ENCODE measurements around the gene ZNF750.
"Not testable (repeated sequence)": the region's sequence is repeated elsewhere in the genome, so short reads cannot be mapped to it uniquely, and the experiment has no call there.

Gene ZNF750

GRCh38 chr17:82790391-82790790, 49.4 kb downstream of the ZNF750 start:
- H3K4me3 ChIP-seq (ENCODE audit: control insufficient read depth, low read depth, low read length), result no peak overlapping the region
- TF ChIP-seq CTCF (IDR thresholded peaks at IDR 0.05; ENCODE audit: control insufficient read depth, insufficient read depth, low read depth, low read length, missing control alignments), result no peak

DNA sequence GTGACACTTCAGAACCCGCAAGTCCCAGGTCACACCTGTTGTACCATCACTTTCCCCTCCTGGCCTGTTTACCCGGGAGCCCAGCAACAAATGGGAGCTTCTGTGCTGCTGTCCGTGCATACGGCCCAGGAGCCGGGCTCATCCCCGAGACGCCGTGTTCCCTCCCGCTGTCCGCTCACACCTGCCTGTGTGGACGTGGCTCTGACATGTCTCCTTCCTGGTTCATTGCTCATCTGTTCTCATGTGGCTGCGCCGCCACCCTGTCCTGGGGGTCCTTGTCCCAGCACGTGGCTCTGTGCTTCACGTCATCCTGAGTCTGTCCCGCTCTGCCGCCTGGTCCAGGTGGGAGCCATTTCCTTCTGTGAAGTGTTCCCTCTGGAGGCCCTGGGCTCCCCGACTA, 50.0 kb downstream of the ZNF750 start:
- TF ChIP-seq CTCF (IDR thresholded peaks at IDR 0.05; ENCODE audit: control insufficient read depth, insufficient read depth, low read depth, low read length, missing control alignments), result no peak
- no peak overlapping the region for H3K4me3 ChIP-seq (ENCODE audit: control insufficient read depth, low read depth, low read length)
- no peak for DNase-seq (ENCODE audit: low read depth)

More at GRCh38 chr17:82790391-82790790, 49.4 kb downstream of the ZNF750 start:
- DNase-seq (ENCODE audit: low read depth), result no peak

GRCh38 chr17:82789051-82789592, 50.7 kb downstream of the ZNF750 start:
- DNase-seq (ENCODE audit: low read depth), result no peak
- no peak for TF ChIP-seq CTCF (IDR thresholded peaks at IDR 0.05; ENCODE audit: control insufficient read depth, insufficient read depth, low read depth, low read length, missing control alignments)
- H3K4me3 ChIP-seq (ENCODE audit: control insufficient read depth, low read depth, low read length), result no peak overlapping the region

DNA sequence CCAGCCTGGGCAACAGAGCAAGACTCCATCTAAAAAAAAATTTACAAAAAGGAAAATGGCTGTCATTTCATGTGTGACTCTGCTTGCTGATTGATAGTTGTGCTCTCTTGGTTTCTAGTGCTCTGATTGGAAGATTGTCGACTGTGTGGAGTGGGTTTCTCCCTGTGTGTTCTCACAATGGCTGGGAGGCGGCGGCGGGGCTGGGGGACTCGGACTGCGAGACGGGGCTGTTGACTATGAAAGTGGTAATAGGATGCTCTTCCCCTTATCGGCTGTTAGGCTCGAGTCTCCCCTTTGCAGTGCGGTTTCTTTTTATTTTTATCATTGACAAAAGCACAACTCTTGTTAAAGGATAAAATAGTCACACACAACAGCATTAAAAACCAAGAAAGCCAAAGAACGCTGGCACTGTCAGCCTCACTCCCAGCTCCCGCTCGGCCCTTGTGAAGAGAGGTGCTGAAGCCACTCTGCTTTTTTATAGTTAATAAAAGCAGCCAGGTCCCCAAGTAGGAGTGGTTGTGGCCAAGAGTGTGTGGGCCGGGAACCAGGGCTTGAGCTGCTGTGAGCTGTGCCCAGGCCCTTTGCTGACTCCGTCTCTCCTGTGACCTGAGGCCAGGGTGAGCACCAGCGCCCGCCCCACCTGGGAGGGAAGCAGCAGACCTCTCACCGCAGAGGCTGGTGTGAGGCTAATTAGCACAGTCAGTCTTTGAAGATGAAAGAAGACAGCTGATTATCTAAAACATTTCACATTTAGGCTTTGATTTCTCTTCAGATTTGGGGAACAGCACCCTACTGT, 51.4 kb downstream of the ZNF750 start:
- no peak overlapping the region for H3K4me3 ChIP-seq (ENCODE audit: control insufficient read depth, low read depth, low read length)
- no peak for DNase-seq (ENCODE audit: low read depth)
- no peak for TF ChIP-seq CTCF (IDR thresholded peaks at IDR 0.05; ENCODE audit: control insufficient read depth, insufficient read depth, low read depth, low read length, missing control alignments)

DNA sequence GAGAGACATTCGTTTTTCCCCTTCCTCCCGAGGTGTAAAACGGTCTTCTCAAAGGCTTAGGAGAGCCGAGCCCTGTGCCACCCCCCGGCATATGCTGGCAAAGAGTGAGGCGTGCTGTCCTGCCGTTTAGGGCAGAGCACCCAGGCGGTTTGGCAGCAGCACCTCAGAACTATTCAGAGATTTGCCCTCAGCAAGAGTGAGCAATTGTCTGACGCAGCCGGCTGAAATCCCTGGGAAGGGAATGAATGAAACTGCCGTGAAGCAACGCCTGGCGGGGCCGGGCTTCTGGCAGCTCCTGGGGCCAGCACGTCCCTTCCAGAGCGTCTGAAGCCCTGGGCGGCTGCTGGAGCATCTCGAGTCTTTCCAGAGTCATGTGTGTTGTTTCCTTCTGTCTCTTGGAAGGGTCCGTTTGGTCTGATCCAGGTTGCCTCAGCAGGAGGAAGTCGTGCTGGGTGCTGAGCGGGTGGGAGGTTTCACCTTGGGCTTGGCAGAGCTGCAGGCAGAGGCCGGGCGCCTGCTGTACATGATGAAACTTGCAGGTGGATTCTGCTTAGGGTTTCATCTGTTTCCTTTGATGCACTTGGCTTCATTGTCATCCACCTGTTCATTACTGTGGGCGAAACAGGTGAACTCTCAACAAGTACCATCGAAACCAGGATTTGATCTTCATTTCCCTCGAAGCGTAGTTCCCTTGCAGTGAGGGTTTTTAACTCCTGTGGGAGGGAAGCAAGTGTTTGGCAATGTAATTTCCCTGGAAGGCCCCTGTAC, 52.6 kb downstream of the ZNF750 start:
- no peak for TF ChIP-seq CTCF (IDR thresholded peaks at IDR 0.05; ENCODE audit: control insufficient read depth, insufficient read depth, low read depth, low read length, missing control alignments)
- peak; percentile 80 for DNase-seq (ENCODE audit: low read depth)
- no peak overlapping the region for H3K4me3 ChIP-seq (ENCODE audit: control insufficient read depth, low read depth, low read length)

DNA sequence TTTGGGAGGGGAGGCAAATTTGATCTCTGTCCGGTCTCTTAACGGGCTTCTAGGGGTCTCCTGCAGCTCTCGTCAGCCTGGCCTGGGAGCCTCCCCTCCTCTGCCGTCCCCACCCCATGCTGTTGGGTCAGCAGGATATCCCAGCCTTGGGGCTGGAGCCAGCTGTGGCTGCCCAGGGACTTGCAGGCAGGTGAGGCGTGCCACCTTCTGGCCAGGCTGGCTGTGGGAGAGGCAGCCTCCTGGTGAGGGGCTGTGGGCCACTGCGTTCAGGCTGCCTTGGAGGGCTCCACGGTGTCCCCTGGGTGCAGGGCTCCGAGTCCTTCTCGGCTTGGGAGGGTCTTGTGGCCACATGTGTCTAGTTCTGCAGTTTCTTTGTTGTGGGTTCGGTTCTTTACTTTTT, 53.4 kb downstream of the ZNF750 start:
- no peak overlapping the region for H3K4me3 ChIP-seq (ENCODE audit: control insufficient read depth, low read depth, low read length)
- TF ChIP-seq CTCF (IDR thresholded peaks at IDR 0.05; ENCODE audit: control insufficient read depth, insufficient read depth, low read depth, low read length, missing control alignments), result no peak
- DNase-seq (ENCODE audit: low read depth), result no peak

DNA sequence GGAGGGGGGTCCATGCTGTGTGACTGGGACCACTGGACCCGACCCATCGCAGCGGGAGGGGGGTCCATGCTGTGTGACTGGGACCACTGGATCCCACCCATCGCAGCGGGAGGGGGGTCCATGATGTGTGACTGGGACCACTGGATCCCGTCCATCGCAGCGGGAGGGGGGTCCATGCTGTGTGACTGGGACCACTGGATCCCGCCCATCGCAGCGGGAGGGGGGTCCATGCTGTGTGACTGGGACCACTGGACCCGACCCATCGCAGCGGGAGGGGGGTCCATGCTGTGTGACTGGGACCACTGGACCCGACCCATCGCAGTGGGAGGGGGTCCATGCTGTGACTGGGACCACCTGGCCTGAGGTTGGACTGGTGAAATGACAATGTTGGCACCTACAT, 54.2 kb downstream of the ZNF750 start:
- H3K4me3 ChIP-seq (ENCODE audit: control insufficient read depth, low read depth, low read length); DNase-seq (ENCODE audit: low read depth): not testable (repeated sequence)

Measured in AG09309 (cell line).